Smooth muscle cell (in vitro differentiated cells): ENCODE results near the gene SMOC2. TPM values are rescaled to one million over a fixed set of nuclear protein-coding genes. Genes with fewer than 3 reads are reported as not detected.

Experiments used
- DNase-seq: peaks from one replicate; lab custom pipeline; 2025; ENCODE audit not compliant: unreplicated experiment; lab: John Stamatoyannopoulos, UW
- H2AFZ ChIP-seq: fragments of 200-600 bp; sonication (generic); 2 replicates; pipeline ENCODE4 v1.6.0; 2016; ENCODE audit warnings: antibody characterized with exemption, low read depth, mild to moderate bottlenecking
- H3F3A ChIP-seq: fragments of 200-600 bp; sonication (generic); 2 replicates; pipeline ENCODE4 v1.6.0; 2017; ENCODE audit warnings: antibody characterized with exemption, low read depth
- H3K27ac ChIP-seq: fragments of 200-600 bp; sonication (generic); 2 replicates; pipeline ENCODE4 v1.5.1; 2016; ENCODE audit warnings: low read depth, mild to moderate bottlenecking
- H3K27me3 ChIP-seq: fragments of 200-600 bp; sonication (generic); 2 replicates; pipeline ENCODE4 v1.6.1; 2016; ENCODE audit warnings: low read depth, mild to moderate bottlenecking
- H3K36me3 ChIP-seq: fragments of 200-600 bp; sonication (generic); 2 replicates; pipeline ENCODE4 v1.5.1; 2016; ENCODE audit warnings: low read depth
- H3K4me1 ChIP-seq: fragments of 200-600 bp; sonication (generic); 2 replicates; pipeline ENCODE4 v1.5.1; 2016; ENCODE audit warnings: low read depth
- H3K4me2 ChIP-seq: fragments of 200-600 bp; sonication (generic); 2 replicates; pipeline ENCODE4 v1.6.0; 2016; ENCODE audit warnings: mild to moderate bottlenecking
- H3K4me3 ChIP-seq: fragments of 200-600 bp; sonication (generic); 2 replicates; pipeline ENCODE4 v1.5.1; 2016; ENCODE audit warnings: mild to moderate bottlenecking
- H3K79me2 ChIP-seq: fragments of 200-600 bp; sonication (generic); 2 replicates; pipeline ENCODE4 v1.6.0; 2016; ENCODE audit warnings: low read depth, mild to moderate bottlenecking
- H3K9ac ChIP-seq: fragments of 200-600 bp; sonication (generic); 2 replicates; pipeline ENCODE4 v1.6.0; 2016; ENCODE audit warnings: low read depth
- H3K9me3 ChIP-seq: fragments of 200-600 bp; sonication (generic); replicated peaks from 2 replicates; pipeline ENCODE4 v1.5.1; 2016; ENCODE audit warnings: low read depth
- H4K20me1 ChIP-seq: fragments of 200-600 bp; sonication (generic); 2 replicates; pipeline ENCODE4 v1.6.0; 2016; ENCODE audit warnings: low read depth
- CTCF ChIP-seq: fragments of 200-600 bp; sonication (generic); IDR thresholded peaks from 2 replicates; pipeline ENCODE4 v1.5.1; 2017; ENCODE audit warnings: borderline replicate concordance, mild to moderate bottlenecking, antibody characterized with exemption; ENCODE audit not compliant: insufficient read depth, poor library complexity, severe bottlenecking
- WGBS: methylation state at CpG from one replicate; pipeline ENCODE4 v1.1.7; 2016; ENCODE audit warnings: low lambda C conversion rate; 5-methylcytosine and 5-hydroxymethylcytosine counted together
- polyA plus RNA-seq: library from polyadenylated mRNA; unstranded; fragments of >200 nt; fragmentation: Nextera tagmentation; extraction: Ambion mirVana; gene quantifications from 2 replicates; pipeline ENCODE4 v1.2.1, GENCODE V29; 2016
- total RNA-seq: library from RNA; depleted of rRNA; stranded (reverse); fragments of >200 nt; gene quantifications from 2 replicates; pipeline ENCODE4 v1.2.3, GENCODE V29; 2014

SMOC2 gene
- total and polyA plus RNA-seq, 2 experiments from 2014 or later = 0.63 to 1.2 TPM

GRCh38 chr6:168660400-168660945 is 219.5 kb downstream of the SMOC2 start:
- no peak for DNase-seq
- H2AFZ ChIP-seq = no peak overlapping the region
- TF ChIP-seq CTCF = no peak
- H4K20me1 ChIP-seq = no peaks in the 10 kb centered on the region
- no peaks in the 10 kb centered on the region for H3K9me3 ChIP-seq
- no peak overlapping the region for H3K4me3 ChIP-seq
- H3K27me3 ChIP-seq = peaks cover 5% of the 10 kb centered on the region
- no peaks in the 10 kb centered on the region for H3K36me3 ChIP-seq
- H3K79me2 ChIP-seq = no peaks in the 10 kb centered on the region
- no peaks in the 10 kb centered on the region for H3K4me1 ChIP-seq
- H3K4me2 ChIP-seq = no peak overlapping the region
- H3F3A ChIP-seq = no peaks in the 10 kb centered on the region
- H3K27ac ChIP-seq = no peak overlapping the region
- 96% methylated on average over 14 of the region's 14 CpGs for WGBS
- H3K9ac ChIP-seq = no peak overlapping the region

DNA sequence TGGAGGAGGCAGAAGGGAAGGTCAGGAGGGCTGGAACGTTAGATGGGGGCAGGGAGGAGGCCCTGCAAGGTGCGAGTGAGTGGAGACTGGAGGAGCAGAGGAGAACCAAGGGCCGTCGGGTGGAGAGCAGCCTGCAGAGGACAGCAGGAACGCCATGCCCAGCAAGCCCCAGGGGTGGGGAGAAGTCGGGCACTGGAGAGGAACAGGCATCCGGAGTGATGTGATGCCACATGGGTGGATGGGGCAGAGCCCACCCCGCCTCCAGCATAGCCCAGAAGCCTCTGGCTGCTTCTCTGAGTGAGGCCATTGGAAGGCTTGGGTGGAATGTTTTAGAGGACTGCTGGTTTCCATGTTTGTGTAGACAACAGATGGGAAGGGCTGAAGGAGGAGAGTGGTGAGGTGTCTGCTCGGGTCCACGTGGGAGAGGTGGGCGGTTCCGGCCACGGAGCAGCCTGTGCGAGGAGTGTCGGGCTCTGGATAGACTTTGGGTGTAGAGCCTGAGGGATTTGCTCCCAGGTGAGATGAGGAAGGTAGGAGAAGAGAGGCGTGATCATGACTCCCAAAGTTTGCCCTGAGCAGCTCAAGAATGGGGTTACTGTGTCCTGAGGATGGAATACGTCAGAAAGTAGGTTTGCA is 221.4 kb downstream of the SMOC2 start:
- Histone ChIP-seq H3K27ac (no peak overlapping the region), H3K9ac (no peak overlapping the region), H3K4me3 (no peak overlapping the region), H3K4me2 (no peak overlapping the region), H3K36me3 (no peaks in the 10 kb centered on the region), H2AFZ (no peak overlapping the region), H3K4me1 (no peaks in the 10 kb centered on the region), H3K79me2 (no peaks in the 10 kb centered on the region), H3K27me3 (peaks cover 5% of the 10 kb centered on the region), H3F3A (no peaks in the 10 kb centered on the region), H4K20me1 (no peaks in the 10 kb centered on the region), H3K9me3 (no peaks in the 10 kb centered on the region)
- 94% methylated on average over 17 of the region's 17 CpGs for WGBS
- DNase-seq = no peak
- no peak for TF ChIP-seq CTCF

DNA sequence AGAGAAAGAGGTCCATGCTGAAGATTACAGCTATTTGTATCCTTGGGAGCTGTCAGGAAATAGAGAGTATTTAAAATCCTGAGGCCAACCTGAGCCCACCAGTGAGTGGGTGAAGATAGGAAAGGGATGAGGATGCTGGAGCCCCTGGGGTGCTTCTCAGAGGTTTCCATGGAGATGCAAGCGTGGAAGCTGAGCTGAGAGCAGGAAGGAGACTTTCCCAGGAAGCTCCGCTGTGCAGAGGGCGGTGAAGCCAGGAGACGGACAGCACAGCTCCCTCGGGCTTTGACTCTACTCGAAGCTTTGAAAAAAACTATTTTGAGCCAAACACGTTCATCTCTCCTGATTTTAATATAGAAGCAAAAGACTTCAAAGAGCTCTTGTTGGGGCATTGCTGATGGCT is 222.1 kb downstream of the SMOC2 start:
- H3K36me3 ChIP-seq = no peaks in the 10 kb centered on the region
- H3K4me3 ChIP-seq = no peak overlapping the region
- no peak for DNase-seq
- WGBS = 86% methylated on average over 7 of the region's 7 CpGs
- H3K9ac ChIP-seq = no peak overlapping the region
- no peak for TF ChIP-seq CTCF
- no peak overlapping the region for H3K27ac ChIP-seq
- H3K9me3 ChIP-seq = no peaks in the 10 kb centered on the region
- no peaks in the 10 kb centered on the region for H3K4me1 ChIP-seq
- H2AFZ ChIP-seq = no peak overlapping the region
- H3K79me2 ChIP-seq = no peaks in the 10 kb centered on the region
- no peaks in the 10 kb centered on the region for H4K20me1 ChIP-seq
- no peak overlapping the region for H3K4me2 ChIP-seq
- peaks cover 5% of the 10 kb centered on the region for H3K27me3 ChIP-seq
- H3F3A ChIP-seq = no peaks in the 10 kb centered on the region

- DNase-seq = no peak
- no peak overlapping the region for H3K4me2 ChIP-seq
- H3K4me3 ChIP-seq = no peak overlapping the region
- no peak overlapping the region for H3K9ac ChIP-seq
- no peak overlapping the region for H3K27ac ChIP-seq
- peaks cover 5% of the 10 kb centered on the region for H3K27me3 ChIP-seq
- H4K20me1 ChIP-seq = no peaks in the 10 kb centered on the region
- no peaks in the 10 kb centered on the region for H3K79me2 ChIP-seq
- H3F3A ChIP-seq = no peaks in the 10 kb centered on the region
- no peaks in the 10 kb centered on the region for H3K9me3 ChIP-seq
- H3K36me3 ChIP-seq = no peaks in the 10 kb centered on the region
- H3K4me1 ChIP-seq = no peaks in the 10 kb centered on the region
- no peak for TF ChIP-seq CTCF
- H2AFZ ChIP-seq = no peak overlapping the region
- 77% methylated on average over 9 of the region's 9 CpGs for WGBS
These were observed 224.0 kb downstream of the SMOC2 start for GRCh38 chr6:168664956-168665355.
